HG02623 (cell line): Measurements from ENCODE around the gene RNF167.

Source experiments
- ATAC-seq: cut with Tn5 transposase; IDR thresholded peaks from one replicate; pipeline ENCODE4 v1.9.1; 2021; ENCODE audit warnings: moderate library complexity; ENCODE audit not compliant: unreplicated experiment

RNF167 gene

GRCh38 chr17:4939796-4940554 is at the start of gene RNF167, which contains the start of gene SLC25A11:
Gene RNF167, plus strand, starts transcription at chr17:4940268. Its CDS starts 642 bp downstream, at chr17:4940910.
Gene SLC25A11, minus strand, starts transcription at chr17:4940046. Its CDS starts 136 bp downstream, at chr17:4939910.
- ATAC-seq, result peak; percentile 70

- ATAC-seq, result no peak
Measured at GRCh38 chr17:4891411-4892410, 48.4 kb upstream of the RNF167 start.

GRCh38 chr17:4892499-4893221 is 47.4 kb upstream of the RNF167 start:
- ATAC-seq, result no peak

GRCh38 chr17:4893272-4893671 is 46.8 kb upstream of the RNF167 start:
- ATAC-seq, result no peak

GRCh38 chr17:4893721-4894560 is 46.1 kb upstream of the RNF167 start:
- ATAC-seq, result no peak

GRCh38 chr17:4895121-4895520 is 44.9 kb upstream of the RNF167 start:
- no peak for ATAC-seq

- ATAC-seq, result no peak
Measured at GRCh38 chr17:4895657-4896331, 44.3 kb upstream of the RNF167 start.

GRCh38 chr17:4896332-4897197 is 43.5 kb upstream of the RNF167 start:
- ATAC-seq, result no peak

GRCh38 chr17:4897198-4897687 is 42.8 kb upstream of the RNF167 start:
- no peak for ATAC-seq

- ATAC-seq, result no peak
Measured at GRCh38 chr17:4897785-4898184, 42.3 kb upstream of the RNF167 start.

GRCh38 chr17:4898351-4898750 is 41.7 kb upstream of the RNF167 start:
- ATAC-seq, result no peak

- ATAC-seq, result no peak
Measured at GRCh38 chr17:4898927-4899326, 41.1 kb upstream of the RNF167 start.

- no peak for ATAC-seq
Measured at GRCh38 chr17:4899341-4900230, 40.5 kb upstream of the RNF167 start, which contains the start of gene C17orf107. Gene C17orf107, plus strand, starts transcription at chr17:4899536. Its CDS starts 227 bp downstream, at chr17:4899763.

- no peak for ATAC-seq
Measured at GRCh38 chr17:4900231-4901107, 39.6 kb upstream of the RNF167 start.

- ATAC-seq, result no peak
Measured at GRCh38 chr17:4901108-4901647, 38.9 kb upstream of the RNF167 start.
